ENCODE results near the gene C1QTNF12.

Gene C1QTNF12

GRCh38 chr1:1228596-1229321, 17.8 kb downstream of the C1QTNF12 start:
- no peak for DNase-seq (ENCODE audit: low read depth in 2 of 2)

GRCh38 chr1:1228187-1228586, 18.3 kb downstream of the C1QTNF12 start:
- no peak for DNase-seq (ENCODE audit: low read depth in 2 of 2)

GRCh38 chr1:1227386-1227785, 19.1 kb downstream of the C1QTNF12 start:
- DNase-seq (ENCODE audit: low read depth in 2 of 2): no peak

GRCh38 chr1:1226566-1227362, 19.8 kb downstream of the C1QTNF12 start:
- DNase-seq (ENCODE audit: low read depth in 2 of 2): no peak

GRCh38 chr1:1225913-1226312, 20.6 kb downstream of the C1QTNF12 start:
- DNase-seq (ENCODE audit: low read depth in 2 of 2): no peak

GRCh38 chr1:1225238-1225845, 21.2 kb downstream of the C1QTNF12 start:
- no peak for DNase-seq (ENCODE audit: low read depth in 2 of 2)

GRCh38 chr1:1223891-1224290, 22.6 kb downstream of the C1QTNF12 start:
- DNase-seq (ENCODE audit: low read depth in 2 of 2): no peak

- DNase-seq (ENCODE audit: low read depth in 2 of 2): no peak
Measured at GRCh38 chr1:1223321-1223720, 23.2 kb downstream of the C1QTNF12 start.

GRCh38 chr1:1222575-1223225, 23.8 kb downstream of the C1QTNF12 start:
- no peak for DNase-seq (ENCODE audit: low read depth in 2 of 2)

GRCh38 chr1:1221887-1222574, 24.5 kb downstream of the C1QTNF12 start:
- DNase-seq (ENCODE audit: low read depth in 2 of 2): no peak

- DNase-seq (ENCODE audit: low read depth in 2 of 2): no peak
Measured at GRCh38 chr1:1220197-1220596, 26.3 kb downstream of the C1QTNF12 start.

- no peak for DNase-seq (ENCODE audit: low read depth in 2 of 2)
Measured at GRCh38 chr1:1219341-1219740, 27.2 kb downstream of the C1QTNF12 start.

GRCh38 chr1:1218524-1219200, 27.9 kb downstream of the C1QTNF12 start:
- DNase-seq (ENCODE audit: low read depth in 2 of 2): no peak

- DNase-seq (ENCODE audit: low read depth in 2 of 2): no peak
Measured at GRCh38 chr1:1217621-1218523, 28.6 kb downstream of the C1QTNF12 start.

GRCh38 chr1:1216770-1217620, 29.5 kb downstream of the C1QTNF12 start:
- DNase-seq (ENCODE audit: low read depth in 2 of 2): no peak

- no peak for DNase-seq (ENCODE audit: low read depth in 2 of 2)
Measured at GRCh38 chr1:1215881-1216605, 30.5 kb downstream of the C1QTNF12 start.

GRCh38 chr1:1215080-1215676, 31.3 kb downstream of the C1QTNF12 start:
- no peak for DNase-seq (ENCODE audit: low read depth in 2 of 2)

All from stimulated activated CD8-positive, alpha-beta memory T cell treated with anti-CD3 and anti-CD28 coated beads, Interleukin-7, amount 100 ng/mL, for 1 hour (primary cell).